Measurements from ENCODE around the gene MTOR.

MTOR gene

DNA sequence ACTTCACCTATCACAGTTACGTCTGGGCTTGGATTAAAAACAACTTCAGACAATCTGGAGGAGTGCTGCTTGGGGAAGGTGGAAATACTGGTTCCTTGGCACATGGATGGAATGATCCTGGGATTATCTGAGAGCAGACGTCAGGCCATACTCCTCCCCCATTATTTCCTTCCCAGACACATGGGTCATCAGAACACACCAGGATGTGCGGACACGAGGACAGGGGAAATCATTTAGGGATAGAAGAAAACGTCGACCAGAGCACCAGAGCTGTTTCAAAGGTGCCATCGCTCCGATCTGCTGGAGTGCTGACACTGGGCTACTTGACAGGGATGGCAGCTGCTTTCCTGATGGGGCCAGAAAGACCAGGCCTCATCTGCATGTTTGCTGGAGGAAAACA, 105.0 kb downstream of the MTOR start:
- H3K4me3 ChIP-seq (ENCODE audit: low read length), result no peak overlapping the region
- TF ChIP-seq, protein P1, sequence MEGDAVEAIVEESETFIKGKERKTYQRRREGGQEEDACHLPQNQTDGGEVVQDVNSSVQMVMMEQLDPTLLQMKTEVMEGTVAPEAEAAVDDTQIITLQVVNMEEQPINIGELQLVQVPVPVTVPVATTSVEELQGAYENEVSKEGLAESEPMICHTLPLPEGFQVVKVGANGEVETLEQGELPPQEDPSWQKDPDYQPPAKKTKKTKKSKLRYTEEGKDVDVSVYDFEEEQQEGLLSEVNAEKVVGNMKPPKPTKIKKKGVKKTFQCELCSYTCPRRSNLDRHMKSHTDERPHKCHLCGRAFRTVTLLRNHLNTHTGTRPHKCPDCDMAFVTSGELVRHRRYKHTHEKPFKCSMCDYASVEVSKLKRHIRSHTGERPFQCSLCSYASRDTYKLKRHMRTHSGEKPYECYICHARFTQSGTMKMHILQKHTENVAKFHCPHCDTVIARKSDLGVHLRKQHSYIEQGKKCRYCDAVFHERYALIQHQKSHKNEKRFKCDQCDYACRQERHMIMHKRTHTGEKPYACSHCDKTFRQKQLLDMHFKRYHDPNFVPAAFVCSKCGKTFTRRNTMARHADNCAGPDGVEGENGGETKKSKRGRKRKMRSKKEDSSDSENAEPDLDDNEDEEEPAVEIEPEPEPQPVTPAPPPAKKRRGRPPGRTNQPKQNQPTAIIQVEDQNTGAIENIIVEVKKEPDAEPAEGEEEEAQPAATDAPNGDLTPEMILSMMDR (IDR thresholded peaks at IDR 0.05; ENCODE audit: insufficient read depth, low read depth, low read length, missing control alignments), result no peak
- no peak for DNase-seq (ENCODE audit: low read depth)

DNA sequence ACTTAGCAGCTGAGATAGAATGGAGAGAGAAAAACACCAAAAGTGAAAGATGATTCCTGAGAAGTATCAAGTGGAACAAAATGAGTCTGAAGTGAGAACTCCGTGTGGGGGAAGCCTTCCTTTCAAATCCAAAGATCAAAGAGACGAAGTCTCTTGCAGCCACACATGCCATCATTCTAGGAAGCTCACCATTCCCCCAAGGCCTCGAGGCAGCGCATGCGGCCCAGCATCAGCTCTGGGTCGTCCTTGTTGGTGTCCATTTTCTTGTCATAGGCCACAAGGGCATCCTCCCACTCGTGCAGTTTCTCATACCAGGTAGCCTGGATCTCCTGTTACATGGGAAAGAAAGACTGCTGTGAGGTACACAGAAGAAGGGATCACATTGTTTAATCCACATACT, 105.4 kb downstream of the MTOR start:
- no peak overlapping the region for H3K4me3 ChIP-seq (ENCODE audit: low read length)
- TF ChIP-seq, protein P1 (IDR thresholded peaks at IDR 0.05; ENCODE audit: insufficient read depth, low read depth, low read length, missing control alignments), result no peak
- no peak for DNase-seq (ENCODE audit: low read depth)

DNA sequence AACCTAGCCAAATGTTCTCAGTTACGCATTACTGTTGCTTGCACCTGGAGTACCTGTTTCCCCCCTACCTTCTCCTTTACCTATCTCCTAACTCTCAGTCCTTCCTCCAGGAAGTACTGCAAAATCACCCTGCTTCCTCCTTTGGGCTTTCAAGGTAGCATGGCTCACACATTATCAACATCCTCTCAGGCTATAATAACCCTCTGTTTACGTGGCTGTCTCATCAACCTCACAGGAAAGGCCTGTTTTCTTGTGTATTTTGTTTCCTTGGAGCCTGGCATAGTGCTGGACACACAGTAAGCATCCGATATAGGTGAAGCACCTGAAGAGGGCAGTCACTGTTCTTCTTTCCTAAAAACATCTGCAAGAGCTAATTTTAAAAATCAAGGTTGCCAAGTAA, 105.9 kb downstream of the MTOR start:
- no peak overlapping the region for H3K4me3 ChIP-seq (ENCODE audit: low read length)
- DNase-seq (ENCODE audit: low read depth), result peak; percentile 45
- TF ChIP-seq, protein P1 (IDR thresholded peaks at IDR 0.05; ENCODE audit: insufficient read depth, low read depth, low read length, missing control alignments), result no peak

DNA sequence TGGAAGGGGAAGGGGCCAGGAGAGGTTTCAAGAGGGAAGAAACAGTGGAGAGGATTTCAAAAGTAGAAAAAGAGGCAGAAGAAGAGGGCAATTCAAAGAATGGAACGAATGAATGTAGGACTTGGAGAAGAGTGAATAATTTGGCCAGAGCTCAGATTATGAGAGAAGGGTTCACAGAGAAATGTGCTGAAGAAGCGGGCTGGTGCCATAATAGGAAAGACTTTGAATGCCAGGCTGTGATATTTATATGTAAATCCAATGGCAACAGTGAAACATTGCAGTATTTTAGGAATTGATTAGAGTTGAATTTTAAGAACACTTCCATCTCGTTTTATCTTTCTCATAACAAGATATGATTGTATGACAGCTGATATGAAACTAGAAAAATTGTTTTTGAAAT, 109.2 kb downstream of the MTOR start:
- no peak overlapping the region for H3K4me3 ChIP-seq (ENCODE audit: low read length)
- TF ChIP-seq, protein P1 (IDR thresholded peaks at IDR 0.05; ENCODE audit: insufficient read depth, low read depth, low read length, missing control alignments), result no peak
- no peak for DNase-seq (ENCODE audit: low read depth)

DNA sequence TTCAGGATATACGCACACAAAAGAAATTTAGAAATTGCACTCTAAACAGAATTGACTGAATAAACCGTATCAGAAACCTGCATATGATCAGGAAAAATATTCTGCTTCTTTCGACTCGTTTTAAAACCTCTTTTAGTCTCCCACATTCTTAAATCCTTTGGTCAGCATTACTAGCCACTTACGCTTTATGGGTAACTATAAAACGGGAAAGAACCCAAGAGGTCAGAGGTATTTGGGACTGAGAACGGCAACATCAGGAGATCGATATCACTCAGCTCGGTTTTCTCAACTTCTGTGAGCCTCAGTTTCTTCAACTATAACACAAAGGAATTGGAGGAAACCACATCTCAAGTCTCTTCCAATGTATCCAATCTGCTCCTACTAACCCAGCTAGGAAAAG, 109.6 kb downstream of the MTOR start:
- TF ChIP-seq, protein P1 (IDR thresholded peaks at IDR 0.05; ENCODE audit: insufficient read depth, low read depth, low read length, missing control alignments), result no peak
- no peak for DNase-seq (ENCODE audit: low read depth)
- H3K4me3 ChIP-seq (ENCODE audit: low read length), result no peak overlapping the region

DNA sequence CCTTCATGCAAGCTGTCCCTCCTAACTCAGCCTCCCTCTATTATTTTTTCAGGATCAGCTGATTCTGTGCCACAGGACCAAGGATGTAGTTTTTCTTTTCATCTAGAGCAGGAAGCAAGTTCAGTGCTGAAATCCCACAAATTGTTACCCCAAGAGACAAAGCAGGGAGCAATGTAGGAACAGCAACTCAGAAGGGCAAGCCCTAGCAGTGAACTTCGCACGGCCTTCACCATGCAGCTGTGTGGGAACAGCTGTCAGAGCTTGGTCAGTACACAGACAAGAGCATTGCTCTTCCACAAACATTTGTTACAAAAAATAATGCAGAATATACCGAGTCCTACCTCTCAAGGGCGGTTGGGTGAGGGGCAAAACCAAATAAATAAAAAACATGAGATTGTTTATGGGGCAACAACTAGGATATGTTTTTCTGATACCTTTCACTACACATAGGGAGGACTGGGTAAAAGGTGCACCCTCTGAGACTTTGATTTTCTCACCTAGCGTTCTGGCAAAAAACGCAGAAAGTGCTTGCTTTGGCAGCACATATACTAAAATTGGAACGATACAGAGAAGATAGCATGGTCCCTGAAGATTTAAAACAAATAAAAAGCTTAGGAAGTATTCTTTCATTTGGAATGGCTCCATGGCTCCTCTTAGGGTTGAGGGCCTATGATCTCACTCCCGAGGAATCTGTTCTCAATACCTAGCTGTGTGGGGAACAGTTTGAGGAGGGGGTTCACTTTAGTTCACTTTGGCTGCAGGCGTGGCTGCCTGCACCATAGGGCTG, 110.3 kb downstream of the MTOR start:
- TF ChIP-seq, protein P1 (IDR thresholded peaks at IDR 0.05; ENCODE audit: insufficient read depth, low read depth, low read length, missing control alignments), result no peak
- H3K4me3 ChIP-seq (ENCODE audit: low read length), result no peak overlapping the region
- DNase-seq (ENCODE audit: low read depth), result no peak

DNA sequence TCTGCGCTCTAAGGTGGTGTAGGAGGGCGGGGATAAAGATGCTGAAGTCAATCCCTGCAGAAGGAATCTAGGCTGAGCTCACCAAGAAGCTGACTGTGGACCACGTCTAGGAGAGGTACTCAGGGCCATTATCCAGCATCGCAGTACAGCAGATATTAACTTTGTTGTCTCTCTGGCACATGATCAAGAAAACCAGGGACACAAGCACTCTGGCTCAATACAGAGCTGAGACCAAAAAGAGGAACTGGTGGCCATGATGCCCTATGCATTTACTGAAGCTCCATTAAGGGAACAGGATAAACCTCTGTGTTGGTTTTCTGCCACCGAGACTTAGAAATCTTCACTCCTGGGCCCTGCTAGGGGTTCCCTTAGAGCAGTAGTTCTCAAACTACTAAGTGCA, 111.2 kb downstream of the MTOR start:
- DNase-seq (ENCODE audit: low read depth), result no peak

More for the DNA sequence above, 111.2 kb downstream of the MTOR start:
- TF ChIP-seq, protein P1 (IDR thresholded peaks at IDR 0.05; ENCODE audit: insufficient read depth, low read depth, low read length, missing control alignments), result no peak
- no peak overlapping the region for H3K4me3 ChIP-seq (ENCODE audit: low read length)

Measured in epithelial cell of esophagus (primary cell).